Stimulated activated CD4-positive, alpha-beta T cell treated with anti-CD3 and anti-CD28 coated beads, Interleukin-1b, Interleukin-23, amount 100 ng/mL, for 1 hour (primary cell): ENCODE measurements around the gene EDARADD.

ENCODE experiments used
- DNase-seq, 2 donors: peaks; one replicate each; pipeline ENCODE4 v3.0.0-alpha.2; 2020; ENCODE audit warnings: low read depth in 2 of 2

Gene EDARADD

DNA sequence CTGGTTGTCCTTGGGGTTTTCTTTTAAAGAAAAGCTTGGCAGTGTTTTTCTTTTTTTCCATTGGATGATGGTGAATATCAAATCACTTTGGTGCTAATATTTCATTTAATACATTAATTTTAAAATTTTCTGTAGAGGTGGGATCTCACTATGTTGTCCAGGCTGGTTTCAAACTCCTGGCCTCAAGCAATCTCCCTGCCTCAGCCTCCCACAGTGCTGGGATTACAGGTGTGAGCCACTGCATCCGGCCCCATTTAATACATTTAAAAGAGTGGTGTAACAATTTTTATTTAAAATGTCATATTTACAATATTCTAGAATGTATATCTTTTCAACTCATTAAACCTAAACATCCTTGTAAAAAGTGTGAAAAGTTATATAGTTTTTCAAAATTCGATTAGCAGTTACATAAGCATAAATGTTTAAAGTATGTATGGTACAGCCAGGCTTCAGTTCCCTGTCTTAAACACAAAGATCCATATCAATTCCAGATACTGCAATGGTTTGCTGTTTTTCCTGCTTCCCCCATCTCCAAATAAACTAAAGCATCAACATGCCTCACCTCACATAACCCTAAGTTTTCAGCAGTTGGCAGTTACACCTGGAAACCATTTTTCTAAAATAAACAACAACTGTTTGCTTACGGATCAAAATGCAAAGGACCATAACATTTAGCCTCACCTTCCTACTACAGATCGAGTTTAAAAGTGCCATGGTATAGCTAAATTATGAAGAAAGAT, 120.8 kb downstream of the EDARADD start:
- DNase-seq, result no peak

DNA sequence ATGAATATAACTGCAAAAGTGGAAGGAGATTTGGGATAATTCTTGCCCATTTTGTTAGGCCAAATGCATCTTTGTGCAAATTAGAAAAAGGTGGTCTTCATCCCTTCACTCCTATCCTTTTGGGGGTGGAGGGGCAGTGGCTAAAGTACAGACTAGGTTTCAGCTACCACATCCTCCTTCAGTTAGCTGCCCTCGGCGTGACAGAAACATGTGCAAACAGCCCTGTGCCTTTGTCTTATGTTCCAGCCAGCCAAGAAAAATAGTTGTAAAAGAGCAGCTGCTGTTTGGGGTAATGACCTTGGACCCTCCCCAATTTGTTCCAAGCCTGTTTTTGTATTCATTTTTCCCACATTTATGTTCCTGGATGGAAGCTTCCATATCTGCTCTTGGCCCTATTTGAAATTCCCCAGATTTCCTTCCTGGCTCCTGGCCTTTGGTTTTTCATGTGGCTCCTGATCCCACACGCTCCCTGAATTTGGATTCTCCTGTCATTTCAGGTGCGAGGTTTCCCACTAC, 121.4 kb downstream of the EDARADD start:
- no peak for DNase-seq

DNA sequence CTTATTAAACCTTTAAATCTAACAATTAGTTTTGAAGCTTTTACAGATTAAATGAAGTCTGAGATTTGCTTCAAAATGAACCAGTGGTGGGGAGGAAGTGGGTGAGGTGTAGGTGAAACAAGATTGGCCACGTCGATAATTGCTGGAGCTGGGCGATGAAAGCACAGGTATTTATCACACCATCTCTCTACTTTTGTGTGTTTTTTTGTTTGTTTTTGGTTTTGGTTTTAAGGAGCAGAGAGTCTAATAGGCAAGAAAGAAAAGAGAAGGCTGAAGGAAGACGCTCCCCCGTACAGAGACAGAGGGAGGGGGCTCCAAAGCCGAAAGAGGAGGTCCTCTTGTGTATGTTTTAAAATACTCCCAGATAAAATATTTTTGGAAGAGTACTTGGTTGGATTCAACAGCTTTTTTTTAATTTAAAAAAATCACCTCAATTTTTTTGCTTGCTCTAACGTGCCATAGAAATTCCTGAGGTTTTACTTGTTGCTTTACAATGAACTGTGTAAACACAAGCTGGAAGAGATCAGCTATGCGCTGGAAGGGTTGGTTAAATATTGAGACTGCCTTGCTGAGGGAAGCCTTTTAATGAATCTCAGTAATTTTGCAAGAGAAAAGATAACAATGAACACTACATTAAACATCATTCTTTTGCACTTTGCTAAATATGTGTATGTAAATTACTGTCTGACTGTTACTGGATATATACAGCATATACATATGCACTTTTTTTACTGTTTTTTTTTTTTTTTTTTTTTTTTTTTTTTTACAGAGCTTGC, 123.0 kb downstream of the EDARADD start:
- no peak for DNase-seq

GRCh38 chr1:236518322-236518721, 124.2 kb downstream of the EDARADD start:
- DNase-seq, result no peak

DNA sequence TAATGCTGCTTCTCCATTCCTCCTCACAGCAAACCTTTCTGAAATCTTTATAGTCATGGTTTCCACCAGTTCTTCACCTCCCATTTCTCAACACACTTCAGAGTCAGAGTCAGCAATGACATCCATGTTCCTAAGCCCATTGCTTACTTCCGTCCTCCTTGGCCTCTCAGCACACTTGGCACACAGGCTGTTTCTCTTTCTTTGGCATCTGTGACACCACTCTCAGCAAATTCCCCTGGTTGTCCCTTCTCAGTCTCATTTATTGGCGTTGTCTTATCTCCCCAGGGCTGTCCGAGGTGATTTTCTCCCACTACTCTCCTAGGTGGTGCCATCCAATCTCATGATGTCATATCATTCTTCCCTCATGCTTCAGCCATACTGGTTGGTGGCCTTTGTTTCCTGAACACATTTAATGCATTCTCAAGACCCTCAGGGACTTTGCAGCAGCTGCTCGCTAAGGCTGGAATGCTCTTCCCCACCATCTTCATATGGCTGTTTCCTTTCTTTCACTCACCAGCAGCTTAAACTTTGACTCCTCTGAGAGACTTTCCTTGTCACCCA, 126.4 kb downstream of the EDARADD start:
- no peak for DNase-seq

DNA sequence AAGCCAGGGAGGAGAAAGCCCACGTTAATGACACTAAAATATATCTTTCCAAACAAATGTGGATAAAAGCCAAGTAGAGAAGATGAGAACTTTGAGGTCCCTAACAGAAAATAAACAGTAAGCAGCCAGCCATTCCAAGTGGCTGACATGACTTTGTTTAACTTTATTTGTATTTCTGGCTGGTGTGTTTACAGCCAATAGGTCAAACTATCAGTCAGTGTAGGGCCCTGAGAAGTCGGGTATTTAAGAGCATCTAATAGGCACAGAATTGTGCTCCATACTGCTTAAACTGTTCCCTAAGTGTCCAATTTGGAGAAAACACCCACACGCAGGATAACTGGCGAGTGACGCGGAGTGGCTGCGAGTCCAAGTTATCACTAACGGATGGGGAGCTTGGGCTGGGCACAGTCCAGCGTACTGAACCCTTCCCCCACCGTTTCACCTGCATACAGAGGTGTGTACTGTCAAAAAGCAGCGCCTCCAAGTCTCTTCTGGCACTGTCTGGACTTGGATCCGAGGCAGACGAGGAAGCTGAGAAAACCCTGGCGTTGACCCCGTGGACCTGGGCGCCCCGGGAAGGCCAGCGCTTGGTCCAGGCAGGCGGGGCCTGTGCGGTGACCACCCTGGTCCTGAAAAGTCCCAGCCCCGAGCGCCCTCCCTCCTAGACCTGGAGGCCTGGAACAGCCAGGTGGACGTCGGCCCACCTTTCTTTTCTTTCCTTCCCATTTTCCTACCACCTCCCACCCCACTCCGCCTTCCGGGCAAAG, 129.0 kb downstream of the EDARADD start:
- no peak for DNase-seq

GRCh38 chr1:236523704-236524141, 129.6 kb downstream of the EDARADD start, which contains the start of gene LGALS8:
LGALS8 (plus strand) TSS chr1:236523982; CDS start chr1:236526071, 2,089 bp downstream.
- DNase-seq, result peak; percentile 55 to 73

- peak in 1 of 2 donors; percentile 21 for DNase-seq
Observed at GRCh38 chr1:236524142-236524894, 130.2 kb downstream of the EDARADD start.

DNA sequence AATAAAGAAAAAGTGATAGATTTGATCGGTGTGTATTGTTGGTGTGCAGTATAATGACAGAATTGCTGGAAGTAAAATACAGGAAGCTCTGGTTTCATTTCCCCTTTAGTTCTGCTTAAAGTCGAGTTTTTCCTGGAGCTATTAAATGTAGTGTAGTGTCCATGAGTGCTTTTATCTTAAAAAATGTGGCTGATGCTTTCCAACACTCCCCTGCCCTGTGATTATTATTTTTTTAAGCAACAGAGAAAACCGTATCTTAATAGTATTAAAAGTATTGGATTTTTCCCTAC, 130.8 kb downstream of the EDARADD start:
- DNase-seq, result no peak

DNA sequence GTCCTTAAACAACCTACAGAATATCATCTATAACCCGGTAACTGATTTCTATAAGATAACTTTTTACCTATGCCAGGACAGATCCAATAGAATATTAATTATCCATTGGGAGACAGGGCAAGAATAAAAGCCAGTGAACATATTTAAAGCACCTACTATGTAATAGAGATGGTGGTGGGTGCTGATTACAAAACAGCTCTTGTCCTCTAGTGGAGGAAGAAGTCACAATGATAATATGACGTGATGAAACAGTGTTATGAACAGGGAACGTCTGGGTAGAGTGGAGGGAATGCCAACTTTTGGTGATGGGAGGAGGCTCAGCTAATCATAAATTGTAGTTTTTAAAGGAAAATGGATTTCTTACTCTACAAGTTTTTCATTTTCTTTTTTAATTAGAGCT, 132.0 kb downstream of the EDARADD start:
- DNase-seq, result no peak

GRCh38 chr1:236530286-236530685, 136.2 kb downstream of the EDARADD start:
- no peak for DNase-seq

DNA sequence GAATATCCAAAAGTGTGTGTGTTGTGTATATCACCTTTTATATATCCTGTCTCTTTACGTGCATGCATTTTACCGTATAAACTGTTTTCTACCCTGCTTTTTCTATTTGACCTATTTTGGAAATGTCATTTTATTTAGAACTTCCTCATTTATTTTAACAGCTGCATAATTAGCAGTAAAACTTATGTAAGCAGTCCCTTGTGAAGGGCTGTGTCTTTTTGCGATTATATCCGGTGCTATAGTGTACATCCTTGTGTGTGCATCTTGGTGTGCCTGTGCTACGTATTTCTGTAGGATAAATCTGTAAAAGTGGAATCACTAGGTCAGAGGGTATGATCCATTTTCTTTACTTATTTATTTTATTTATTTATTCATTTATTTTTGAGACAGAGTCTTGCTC, 136.9 kb downstream of the EDARADD start:
- DNase-seq, result no peak

DNA sequence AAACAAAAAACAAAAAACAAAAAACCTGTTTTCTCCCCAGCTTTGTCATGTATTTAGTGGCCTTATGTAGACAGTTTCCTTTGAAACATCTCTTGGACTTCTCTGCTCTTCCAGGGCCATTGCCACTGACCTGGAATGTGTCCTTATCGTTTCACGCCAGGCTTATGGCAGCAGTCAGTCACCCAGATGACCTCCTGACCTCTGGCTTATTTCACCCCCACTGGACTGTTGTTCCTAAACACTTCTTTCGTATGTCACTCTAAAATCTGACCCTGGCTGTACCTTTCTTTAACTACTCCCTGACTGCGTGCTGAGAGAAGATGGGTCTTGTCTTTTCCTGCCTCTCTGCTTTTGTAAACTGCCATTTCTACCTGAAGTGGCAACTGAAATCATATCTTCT, 138.8 kb downstream of the EDARADD start:
- DNase-seq, result no peak

DNA sequence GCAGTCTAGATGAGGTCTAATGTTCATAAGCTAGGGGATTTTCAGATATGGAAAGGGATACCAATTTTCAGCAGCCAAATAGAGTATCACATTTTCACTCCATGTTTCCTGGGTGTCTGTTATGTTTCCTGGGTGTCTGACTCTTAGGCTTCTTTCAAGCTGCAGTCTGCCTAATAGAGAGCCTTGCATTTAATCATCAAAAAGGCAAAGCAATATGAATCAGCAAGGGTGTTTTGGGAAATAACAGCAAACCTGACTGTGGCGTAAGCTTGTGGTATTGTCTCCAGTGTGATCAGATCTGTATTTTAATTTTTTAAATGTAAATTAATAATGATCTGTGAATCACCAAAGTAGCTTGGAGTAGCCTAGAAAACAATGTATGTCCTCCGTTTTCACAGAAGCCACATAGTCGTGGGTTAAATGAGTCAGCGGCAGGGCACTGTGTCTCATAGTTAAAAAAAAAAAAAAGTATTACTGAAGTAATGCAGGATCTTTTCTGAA, 140.1 kb downstream of the EDARADD start:
- DNase-seq, result peak in 1 of 2 donors; percentile 8
